Muscle layer of duodenum (tissue), 2 donors: ENCODE data around the gene RNF123.

Experiments
- H3K27ac ChIP-seq: one replicate; pipeline ENCODE4 v1.7.0; 2013; ENCODE audit warnings: mild to moderate bottlenecking, low read length
- H3K27me3 ChIP-seq: one replicate; pipeline ENCODE4 v1.7.0; 2013; ENCODE audit warnings: low read depth, mild to moderate bottlenecking, control low read depth, low read length
- H3K36me3 ChIP-seq, 2 donors: one replicate each; pipeline ENCODE4 v1.7.0; 2013; ENCODE audit warnings: low read length in 2 of 2, control low read depth in 1 of 2, mild to moderate bottlenecking in 1 of 2; ENCODE audit not compliant: insufficient read depth in 2 of 2, control insufficient read depth in 1 of 2
- H3K4me1 ChIP-seq, 2 donors: one replicate each; pipeline ENCODE4 v1.7.0; 2013; ENCODE audit warnings: low read length in 2 of 2, mild to moderate bottlenecking in 2 of 2, control low read depth in 1 of 2, moderate library complexity in 1 of 2; ENCODE audit not compliant: insufficient read depth in 2 of 2, control insufficient read depth in 1 of 2
- H3K4me3 ChIP-seq, 2 donors: one replicate each; pipeline ENCODE4 v1.7.0; 2013; ENCODE audit warnings: low read length in 2 of 2, low read depth in 1 of 2, mild to moderate bottlenecking in 1 of 2
- H3K9me3 ChIP-seq, 2 donors: one replicate each; pipeline ENCODE4 v1.7.0; 2013; ENCODE audit warnings: low read length in 2 of 2, control low read depth in 1 of 2, mild to moderate bottlenecking in 1 of 2; ENCODE audit not compliant: control insufficient read depth in 1 of 2
- donor health status: healthy.

The RNF123 gene

GRCh38 chr3:49709852-49710251 is 20.5 kb downstream of the RNF123 start:
- H3K4me3 ChIP-seq, result no peak overlapping the region
- H3K36me3 ChIP-seq, result peaks cover 5 to 50% of the 10 kb centered on the region in 2 donors
- no peak overlapping the region for H3K27ac ChIP-seq
- H3K27me3 ChIP-seq, result no peaks in the 10 kb centered on the region
- no peaks in the 10 kb centered on the region for H3K9me3 ChIP-seq
- no peaks in the 10 kb centered on the region for H3K4me1 ChIP-seq

DNA sequence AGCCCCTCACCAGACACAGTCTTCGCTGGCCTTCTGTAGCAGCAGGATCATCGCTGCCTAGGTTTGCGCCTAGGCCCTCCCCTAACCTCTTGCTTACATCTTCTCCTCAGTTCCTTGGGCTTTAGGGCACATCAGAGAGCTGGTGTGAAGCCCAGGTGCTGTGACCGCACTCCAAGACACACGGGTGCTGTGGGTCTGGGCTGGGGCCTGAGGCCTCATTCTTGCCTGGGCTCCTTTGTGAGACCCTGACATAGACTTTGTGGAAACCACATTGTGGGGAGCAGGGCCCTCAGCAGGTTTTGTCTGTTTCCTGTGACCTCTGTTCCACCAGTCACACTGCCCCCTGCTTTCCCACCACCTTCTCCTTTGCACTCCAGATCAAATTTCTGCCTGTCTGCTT is 22.1 kb downstream of the RNF123 start:
- H3K36me3 ChIP-seq, result peaks cover 0 to 49% of the 10 kb centered on the region in 2 donors
- H3K27me3 ChIP-seq, result no peaks in the 10 kb centered on the region
- no peaks in the 10 kb centered on the region for H3K9me3 ChIP-seq
- no peak overlapping the region for H3K4me3 ChIP-seq
- H3K27ac ChIP-seq, result no peak overlapping the region
- H3K4me1 ChIP-seq, result no peaks in the 10 kb centered on the region

- no peak overlapping the region for H3K4me3 ChIP-seq
- no peaks in the 10 kb centered on the region for H3K4me1 ChIP-seq
- H3K9me3 ChIP-seq, result no peaks in the 10 kb centered on the region
- H3K27me3 ChIP-seq, result no peaks in the 10 kb centered on the region
- H3K36me3 ChIP-seq, result peaks cover 0 to 46% of the 10 kb centered on the region in 2 donors
- no peak overlapping the region for H3K27ac ChIP-seq
Measured at GRCh38 chr3:49712166-49712565, 22.8 kb downstream of the RNF123 start.

GRCh38 chr3:49712631-49713317 is 23.4 kb downstream of the RNF123 start:
- Histone ChIP-seq H3K27ac (no peak overlapping the region), H3K27me3 (no peaks in the 10 kb centered on the region), H3K4me1 (no peaks in the 10 kb centered on the region), H3K4me3 (no peak overlapping the region), H3K36me3 (peaks cover 0 to 45% of the 10 kb centered on the region in 2 donors), H3K9me3 (no peaks in the 10 kb centered on the region)

DNA sequence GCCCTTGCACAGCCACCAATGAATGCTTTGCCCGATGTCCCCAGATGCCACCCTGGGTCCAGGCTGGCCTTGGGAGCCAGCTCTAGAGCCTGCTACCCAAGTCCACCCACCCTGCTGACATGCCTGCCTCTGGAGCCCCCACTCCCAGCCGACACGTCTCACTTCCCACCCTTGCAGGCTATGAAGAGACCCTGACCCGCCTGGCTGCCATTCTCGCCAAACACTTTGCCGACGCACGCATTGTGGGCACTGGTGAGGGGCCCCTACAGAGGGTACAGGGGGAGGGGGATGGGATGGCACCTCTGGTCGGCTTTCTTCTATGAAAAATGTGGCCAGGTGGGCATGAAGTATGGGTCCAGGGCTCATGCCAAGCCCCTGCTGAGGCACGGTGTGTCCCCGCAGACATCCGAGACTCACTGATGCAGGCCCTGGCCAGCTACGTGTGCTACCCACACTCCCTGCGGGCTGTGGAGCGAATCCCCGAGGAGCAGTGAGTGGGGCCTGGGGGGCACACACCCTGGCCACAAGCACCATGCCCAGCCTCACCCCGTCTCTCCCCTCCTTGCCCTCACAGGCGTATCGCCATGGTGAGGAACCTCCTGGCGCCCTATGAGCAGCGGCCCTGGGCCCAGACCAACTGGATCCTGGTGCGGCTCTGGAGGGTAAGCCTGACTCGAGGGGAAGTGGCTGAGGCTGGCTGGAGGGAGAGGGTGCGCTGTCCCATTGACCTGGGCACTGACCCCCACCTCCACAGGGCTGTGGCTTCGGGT is 24.2 kb downstream of the RNF123 start:
- H3K36me3 ChIP-seq, result peaks cover 0 to 45% of the 10 kb centered on the region in 2 donors
- no peaks in the 10 kb centered on the region for H3K9me3 ChIP-seq
- H3K4me3 ChIP-seq, result no peak overlapping the region
- H3K27ac ChIP-seq, result no peak overlapping the region
- H3K27me3 ChIP-seq, result no peaks in the 10 kb centered on the region
- peaks cover 0 to 2% of the 10 kb centered on the region in 2 donors for H3K4me1 ChIP-seq

DNA sequence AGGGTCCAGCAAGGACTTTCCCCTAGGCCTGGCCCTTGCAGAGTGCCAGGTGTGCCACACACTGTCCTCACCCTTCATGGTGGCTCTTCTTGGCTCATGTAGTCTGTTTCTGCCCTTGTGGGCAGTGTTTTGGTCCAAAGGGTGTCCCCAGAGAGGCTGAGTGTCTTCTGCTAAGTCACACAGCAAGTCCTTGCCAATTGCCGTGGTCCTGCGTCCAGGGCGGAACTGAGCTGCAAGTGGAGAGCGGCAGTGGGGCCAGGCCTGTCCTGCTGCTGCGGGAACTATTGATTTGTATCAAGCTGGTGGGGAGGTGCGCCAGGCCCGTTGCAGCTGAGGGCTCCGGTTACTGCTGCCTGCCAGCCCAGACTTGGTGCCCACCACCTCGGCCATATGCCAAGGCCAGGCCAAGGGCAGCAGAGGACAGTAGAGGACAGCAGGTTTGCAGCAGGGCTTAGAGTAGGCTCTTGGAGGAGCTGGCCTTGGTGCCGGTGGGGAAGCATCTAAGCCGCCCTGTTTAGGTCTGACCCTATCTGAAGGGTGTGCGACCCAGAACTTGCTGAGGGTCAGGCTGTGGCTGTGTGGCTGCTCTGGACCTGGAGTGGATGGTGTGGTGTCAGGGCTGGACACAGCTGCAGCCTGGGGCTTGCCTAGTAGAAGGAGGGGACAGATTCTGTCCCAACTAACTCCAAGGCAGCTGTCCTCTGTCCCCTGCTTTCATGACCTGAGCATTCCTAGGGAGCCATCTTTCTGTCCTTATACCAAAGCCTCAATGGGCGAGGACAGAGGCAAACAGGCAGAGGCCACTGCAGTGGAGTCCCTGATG is 25.6 kb downstream of the RNF123 start:
- H3K36me3 ChIP-seq, result peaks cover 0 to 45% of the 10 kb centered on the region in 2 donors
- H3K9me3 ChIP-seq, result no peaks in the 10 kb centered on the region
- H3K27me3 ChIP-seq, result no peaks in the 10 kb centered on the region
- H3K4me1 ChIP-seq, result peaks cover 0 to 8% of the 10 kb centered on the region in 2 donors
- no peak overlapping the region for H3K4me3 ChIP-seq
- no peak overlapping the region for H3K27ac ChIP-seq

- Histone ChIP-seq H3K36me3 (peaks cover 0 to 43% of the 10 kb centered on the region in 2 donors), H3K4me3 (no peak overlapping the region), H3K4me1 (peaks cover 0 to 8% of the 10 kb centered on the region in 2 donors), H3K27ac (no peak overlapping the region), H3K27me3 (no peaks in the 10 kb centered on the region), H3K9me3 (no peaks in the 10 kb centered on the region)
Measured at GRCh38 chr3:49715611-49716121, 26.3 kb downstream of the RNF123 start.

GRCh38 chr3:49716169-49716568 is 26.8 kb downstream of the RNF123 start:
- Histone ChIP-seq H3K9me3 (no peaks in the 10 kb centered on the region), H3K27me3 (no peaks in the 10 kb centered on the region), H3K4me1 (peaks cover 0 to 8% of the 10 kb centered on the region in 2 donors), H3K4me3 (no peak overlapping the region), H3K27ac (no peak overlapping the region), H3K36me3 (peaks cover 2 to 42% of the 10 kb centered on the region in 2 donors)

GRCh38 chr3:49716691-49717210 is 27.4 kb downstream of the RNF123 start:
- Histone ChIP-seq H3K27ac (no peak overlapping the region), H3K27me3 (no peaks in the 10 kb centered on the region), H3K4me3 (no peak overlapping the region), H3K36me3 (peaks cover 5 to 42% of the 10 kb centered on the region in 2 donors), H3K4me1 (peaks cover 0 to 8% of the 10 kb centered on the region in 2 donors), H3K9me3 (no peaks in the 10 kb centered on the region)

DNA sequence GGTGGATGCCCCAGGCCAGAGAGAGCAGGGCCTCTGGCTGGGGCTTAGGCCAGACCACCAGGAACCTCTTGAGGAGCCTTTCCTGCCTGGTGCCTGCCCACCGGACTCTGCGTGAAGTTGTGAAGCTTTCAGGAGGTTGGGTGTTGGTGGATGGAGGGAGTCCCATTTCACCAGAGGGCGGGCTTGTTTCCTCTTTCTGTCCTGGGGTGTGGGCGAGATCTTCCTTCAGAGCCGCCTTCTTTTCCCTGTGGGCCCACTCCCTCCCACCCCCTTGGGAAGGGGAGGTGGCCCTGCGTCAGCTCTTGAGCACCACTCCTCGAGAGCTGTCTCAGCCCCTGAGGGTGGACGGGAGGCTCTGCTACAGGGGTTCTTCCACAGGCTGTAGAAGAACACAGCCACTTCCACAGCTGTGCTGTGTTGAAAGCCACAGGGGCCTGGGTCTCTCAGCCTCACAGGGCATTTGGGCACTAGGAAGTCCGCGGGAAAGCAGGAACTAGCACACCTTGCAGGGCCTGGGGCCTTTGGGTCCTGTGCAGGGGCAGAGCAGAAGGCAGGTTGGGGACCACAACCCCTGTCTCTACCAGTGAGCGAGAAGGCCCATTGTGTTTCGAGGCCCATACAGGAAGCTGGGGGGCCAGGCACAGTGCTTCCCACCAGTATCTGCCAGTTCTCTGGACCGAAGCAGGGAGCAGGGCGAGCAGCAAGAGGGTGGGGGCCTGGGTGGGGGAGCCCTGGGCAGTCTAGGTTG is 28.0 kb downstream of the RNF123 start:
- Histone ChIP-seq H3K4me3 (no peak overlapping the region), H3K27ac (no peak overlapping the region), H3K4me1 (peaks cover 0 to 13% of the 10 kb centered on the region in 2 donors), H3K9me3 (no peaks in the 10 kb centered on the region), H3K36me3 (peaks cover 9 to 45% of the 10 kb centered on the region in 2 donors), H3K27me3 (no peaks in the 10 kb centered on the region)
